ENCODE measurements around the gene NAPEPLD. TPM values are rescaled to one million over a fixed set of nuclear protein-coding genes. Genes with fewer than 3 reads are reported as not detected.

Gene NAPEPLD
- polyA plus RNA-seq, 1 donor = 47.3 TPM

DNA sequence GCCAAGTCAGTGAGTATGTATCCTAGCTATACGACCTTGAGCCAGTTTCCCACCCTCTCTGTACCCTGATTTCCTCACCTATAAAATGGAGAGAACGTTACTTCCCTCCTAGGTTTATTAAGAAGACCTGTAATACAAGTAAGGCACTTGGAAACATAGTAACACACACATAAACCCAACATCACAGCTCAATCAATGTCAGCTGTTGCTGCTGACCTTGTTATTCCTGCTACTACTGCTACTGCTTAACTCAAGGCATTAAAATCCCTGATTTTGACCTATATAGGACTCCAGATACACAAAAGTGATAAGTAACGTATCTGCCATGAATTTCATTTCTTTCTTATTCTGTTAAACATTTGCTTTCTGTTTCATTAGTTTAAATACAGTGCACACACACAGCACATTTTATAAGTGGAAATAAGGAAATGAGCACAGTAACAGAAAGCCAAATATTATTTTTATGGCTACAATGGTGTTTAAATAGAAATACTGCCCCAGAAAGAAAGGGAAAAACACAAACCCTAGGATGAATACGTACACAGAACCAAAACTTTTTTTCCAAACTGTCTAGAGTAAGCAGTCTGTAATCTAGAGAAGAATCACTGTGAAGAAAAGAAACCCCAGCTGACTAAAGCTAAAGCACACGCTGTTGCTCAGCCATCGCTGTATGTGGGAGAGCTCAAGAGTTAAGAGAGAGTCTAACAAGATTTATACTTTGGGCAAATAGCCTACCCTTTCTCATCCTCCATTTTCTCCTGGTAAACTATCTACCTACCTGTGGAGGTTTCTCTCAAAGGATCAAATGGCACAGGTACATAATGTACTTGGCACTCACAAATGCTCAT is 19.0 kb downstream of the NAPEPLD start:
- Histone ChIP-seq H3K4me3 (ENCODE audit: low read length) (no peak overlapping the region), H3K9me3 (ENCODE audit: control insufficient read depth, low read depth, low read length) (no peaks in the 10 kb centered on the region), H3K27ac (ENCODE audit: low read length) (peak overlapping the region; percentile 6), H3K36me3 (ENCODE audit: control insufficient read depth, insufficient read depth, low read length) (peaks cover 20% of the 10 kb centered on the region), H3K27me3 (ENCODE audit: control insufficient read depth, insufficient read depth, low read length) (no peaks in the 10 kb centered on the region), H3K4me1 (ENCODE audit: control insufficient read depth, insufficient read depth, low read length) (peaks cover 5% of the 10 kb centered on the region)
- WGBS (ENCODE audit: insufficient coverage, low lambda C conversion rate) = 14% methylated on average over 1 of the region's 6 CpGs
- no peak for DNase-seq

DNA sequence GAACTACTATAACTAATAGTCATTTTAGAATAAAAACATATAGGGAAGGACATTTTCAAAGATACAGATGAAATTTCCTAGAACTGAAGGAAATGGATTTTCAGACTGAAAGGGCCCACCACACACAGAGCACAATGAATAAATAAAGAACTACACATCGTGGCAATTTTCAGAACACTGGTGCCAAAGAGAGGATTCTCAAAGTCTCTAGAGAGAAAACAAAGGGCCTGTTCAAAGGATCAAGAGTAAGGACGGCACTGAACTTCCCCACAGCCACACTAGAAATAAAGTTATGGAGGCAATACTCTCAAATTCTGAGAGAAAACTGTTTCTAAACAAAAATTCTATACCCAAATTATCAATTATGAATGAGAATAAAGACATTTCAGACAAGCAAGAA is 21.9 kb downstream of the NAPEPLD start:
- no peak overlapping the region for H3K4me3 ChIP-seq (ENCODE audit: low read length)
- H3K4me1 ChIP-seq (ENCODE audit: control insufficient read depth, insufficient read depth, low read length) = peaks cover 5% of the 10 kb centered on the region
- no peak for DNase-seq
- WGBS (ENCODE audit: insufficient coverage, low lambda C conversion rate) = no CpG with 5 or more reads among the region's 2 CpGs
- H3K27me3 ChIP-seq (ENCODE audit: control insufficient read depth, insufficient read depth, low read length) = no peaks in the 10 kb centered on the region
- no peaks in the 10 kb centered on the region for H3K9me3 ChIP-seq (ENCODE audit: control insufficient read depth, low read depth, low read length)
- H3K27ac ChIP-seq (ENCODE audit: low read length) = no peak overlapping the region
- H3K36me3 ChIP-seq (ENCODE audit: control insufficient read depth, insufficient read depth, low read length) = peaks cover 40% of the 10 kb centered on the region

DNA sequence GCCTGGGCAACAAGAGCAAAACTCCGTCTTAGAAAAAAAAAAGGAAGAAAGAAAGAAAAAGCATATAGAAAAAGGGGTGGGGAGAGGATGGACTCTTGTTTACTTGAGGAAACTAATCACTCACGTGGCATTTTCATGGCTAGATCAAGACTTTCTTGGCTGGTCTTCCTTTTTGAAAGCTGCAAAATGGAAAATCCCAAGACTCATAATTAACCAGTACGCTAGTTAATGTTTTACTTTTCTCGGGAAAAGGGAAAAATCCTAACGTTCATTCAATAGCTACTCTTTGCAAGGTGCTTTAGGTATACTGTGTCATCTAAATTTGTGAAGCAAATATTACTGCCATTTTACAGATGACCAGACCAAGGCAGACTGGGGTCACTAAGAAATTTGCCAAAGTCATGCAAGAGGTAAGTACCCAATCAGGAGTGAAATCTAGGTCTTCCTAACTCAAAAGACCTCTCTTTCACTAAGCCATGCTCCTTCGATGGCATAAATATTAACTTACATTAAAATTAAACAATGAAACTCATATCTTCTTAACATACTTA is 24.4 kb downstream of the NAPEPLD start:
- Histone ChIP-seq H3K36me3 (ENCODE audit: control insufficient read depth, insufficient read depth, low read length) (peaks cover 59% of the 10 kb centered on the region), H3K27ac (ENCODE audit: low read length) (no peak overlapping the region), H3K4me3 (ENCODE audit: low read length) (no peak overlapping the region), H3K9me3 (ENCODE audit: control insufficient read depth, low read depth, low read length) (no peaks in the 10 kb centered on the region), H3K27me3 (ENCODE audit: control insufficient read depth, insufficient read depth, low read length) (no peaks in the 10 kb centered on the region), H3K4me1 (ENCODE audit: control insufficient read depth, insufficient read depth, low read length) (peaks cover 2% of the 10 kb centered on the region)
- DNase-seq = no peak
- 40% methylated on average over 2 of the region's 6 CpGs for WGBS (ENCODE audit: insufficient coverage, low lambda C conversion rate)

DNA sequence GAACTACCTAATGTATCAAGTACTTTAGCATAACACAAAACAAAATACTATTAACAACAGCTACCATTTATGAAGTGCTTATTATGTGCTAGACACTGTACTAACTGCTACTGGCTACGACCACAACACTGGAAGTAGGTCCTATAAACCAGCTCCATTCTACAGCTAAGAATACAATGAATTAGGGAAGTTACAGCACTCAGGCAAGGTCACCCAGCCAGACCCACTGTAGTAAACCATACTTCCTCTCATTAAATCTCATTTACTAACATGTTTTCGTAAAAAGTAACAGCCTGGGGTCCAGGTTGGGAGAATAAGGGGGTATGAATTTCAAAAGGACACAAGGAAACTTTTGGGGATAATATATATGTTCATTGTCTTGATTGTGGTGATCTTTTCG is 25.4 kb downstream of the NAPEPLD start:
- no peak for DNase-seq
- Histone ChIP-seq H3K27ac (ENCODE audit: low read length) (no peak overlapping the region), H3K27me3 (ENCODE audit: control insufficient read depth, insufficient read depth, low read length) (no peaks in the 10 kb centered on the region), H3K9me3 (ENCODE audit: control insufficient read depth, low read depth, low read length) (no peaks in the 10 kb centered on the region), H3K36me3 (ENCODE audit: control insufficient read depth, insufficient read depth, low read length) (peaks cover 64% of the 10 kb centered on the region), H3K4me3 (ENCODE audit: low read length) (no peak overlapping the region), H3K4me1 (ENCODE audit: control insufficient read depth, insufficient read depth, low read length) (no peaks in the 10 kb centered on the region)
- 100% methylated on average over 1 of the region's 3 CpGs for WGBS (ENCODE audit: insufficient coverage, low lambda C conversion rate)

DNA sequence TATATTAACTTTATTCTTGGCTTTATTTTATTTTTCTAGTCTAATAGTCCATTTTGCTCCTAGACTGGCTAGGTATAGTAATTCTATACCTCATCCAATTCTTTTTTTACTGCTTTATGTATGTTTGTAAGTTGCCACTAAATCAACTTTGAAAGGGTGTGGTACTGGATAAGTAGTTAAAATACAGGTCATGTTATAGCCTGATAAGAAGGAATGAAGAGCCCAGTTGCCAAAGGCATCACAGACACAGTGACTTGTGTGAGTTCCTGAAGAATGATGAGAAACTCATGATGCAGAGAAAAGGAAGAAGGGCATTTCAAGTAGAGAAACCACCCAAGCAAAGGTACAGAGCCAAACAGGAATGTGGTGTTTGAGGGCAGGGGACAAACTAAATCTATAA is 27.3 kb downstream of the NAPEPLD start:
- Histone ChIP-seq H3K4me1 (ENCODE audit: control insufficient read depth, insufficient read depth, low read length) (no peaks in the 10 kb centered on the region), H3K36me3 (ENCODE audit: control insufficient read depth, insufficient read depth, low read length) (peaks cover 52% of the 10 kb centered on the region), H3K9me3 (ENCODE audit: control insufficient read depth, low read depth, low read length) (no peaks in the 10 kb centered on the region), H3K27ac (ENCODE audit: low read length) (no peak overlapping the region), H3K4me3 (ENCODE audit: low read length) (no peak overlapping the region), H3K27me3 (ENCODE audit: control insufficient read depth, insufficient read depth, low read length) (no peaks in the 10 kb centered on the region)
- DNase-seq = no peak

DNA sequence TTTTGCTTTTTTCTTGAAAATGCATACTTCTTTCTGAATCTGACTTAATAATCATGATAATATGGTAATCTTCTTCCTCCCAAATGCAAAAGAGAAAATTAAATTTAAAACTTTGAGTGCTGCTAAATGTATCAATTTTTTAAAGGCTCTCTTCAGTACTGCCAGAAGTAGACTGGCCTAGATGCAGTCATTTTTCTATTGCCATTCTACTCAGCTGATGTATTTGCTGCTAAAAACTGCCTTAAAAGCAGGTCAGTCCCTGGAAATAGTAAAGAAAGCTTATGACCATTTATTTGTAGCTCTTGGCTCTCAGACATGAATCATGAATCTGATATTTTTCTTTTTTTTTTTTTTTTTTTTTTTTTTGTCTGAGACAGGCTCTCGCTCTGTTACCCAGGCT is 28.5 kb downstream of the NAPEPLD start:
- peaks cover 53% of the 10 kb centered on the region for H3K36me3 ChIP-seq (ENCODE audit: control insufficient read depth, insufficient read depth, low read length)
- H3K4me1 ChIP-seq (ENCODE audit: control insufficient read depth, insufficient read depth, low read length) = no peaks in the 10 kb centered on the region
- WGBS (ENCODE audit: insufficient coverage, low lambda C conversion rate) = no CpG with 5 or more reads among the region's 1 CpG

DNA sequence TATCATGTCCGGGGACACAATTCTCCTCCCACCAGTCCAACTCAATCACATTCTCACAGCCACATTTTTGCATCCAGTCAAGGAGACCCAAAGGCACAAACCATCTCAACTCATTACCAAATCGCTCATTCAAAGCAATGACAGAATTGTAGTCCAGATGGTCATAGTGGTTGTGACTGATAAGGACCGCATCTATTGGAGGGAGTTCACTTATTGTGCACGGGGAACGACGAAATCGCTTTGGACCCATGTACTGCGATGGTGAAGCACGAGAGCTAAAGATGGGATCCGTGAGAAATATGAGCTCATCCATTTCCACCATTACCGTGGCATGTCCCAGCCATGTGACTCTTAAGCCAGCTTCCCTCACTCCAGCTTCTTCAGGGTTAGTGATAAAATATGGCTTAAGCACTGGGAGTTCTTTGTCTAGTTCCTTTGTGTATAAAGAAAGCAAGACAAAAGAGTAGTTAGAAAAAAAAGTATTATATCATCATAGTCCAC is 29.1 kb downstream of the NAPEPLD start:
- no peaks in the 10 kb centered on the region for H3K27me3 ChIP-seq (ENCODE audit: control insufficient read depth, insufficient read depth, low read length)
- H3K36me3 ChIP-seq (ENCODE audit: control insufficient read depth, insufficient read depth, low read length) = peaks cover 57% of the 10 kb centered on the region
- no peak overlapping the region for H3K4me3 ChIP-seq (ENCODE audit: low read length)
- WGBS (ENCODE audit: insufficient coverage, low lambda C conversion rate) = no CpG with 5 or more reads among the region's 11 CpGs
- H3K4me1 ChIP-seq (ENCODE audit: control insufficient read depth, insufficient read depth, low read length) = no peaks in the 10 kb centered on the region
- H3K9me3 ChIP-seq (ENCODE audit: control insufficient read depth, low read depth, low read length) = no peaks in the 10 kb centered on the region
- H3K27ac ChIP-seq (ENCODE audit: low read length) = no peak overlapping the region
- DNase-seq = no peak

More for the DNA sequence above, 28.5 kb downstream of the NAPEPLD start:
- Histone ChIP-seq H3K4me3 (ENCODE audit: low read length) (no peak overlapping the region), H3K9me3 (ENCODE audit: control insufficient read depth, low read depth, low read length) (no peaks in the 10 kb centered on the region), H3K27ac (ENCODE audit: low read length) (no peak overlapping the region), H3K27me3 (ENCODE audit: control insufficient read depth, insufficient read depth, low read length) (no peaks in the 10 kb centered on the region)
- no peak for DNase-seq

DNA sequence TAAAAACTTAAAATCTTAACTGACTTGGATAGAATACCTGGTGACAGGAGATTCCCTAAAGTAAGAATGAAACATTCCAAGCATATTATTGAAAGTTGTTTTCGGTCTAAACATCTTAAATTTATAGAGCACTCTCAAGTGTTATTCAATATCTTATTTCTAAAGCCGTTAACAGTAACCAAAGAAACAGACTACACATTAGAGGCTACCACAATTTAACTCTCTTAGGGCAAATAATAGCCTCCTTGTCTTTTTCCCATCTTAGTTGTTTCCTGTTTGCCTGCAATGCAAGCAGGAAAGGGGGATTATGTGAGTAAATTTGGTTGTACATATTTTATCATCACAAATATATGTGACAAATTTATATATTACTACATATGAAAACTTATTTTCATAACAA is 31.4 kb downstream of the NAPEPLD start:
- no peaks in the 10 kb centered on the region for H3K4me1 ChIP-seq (ENCODE audit: control insufficient read depth, insufficient read depth, low read length)
- H3K27me3 ChIP-seq (ENCODE audit: control insufficient read depth, insufficient read depth, low read length) = no peaks in the 10 kb centered on the region
- 93% methylated on average over 2 of the region's 2 CpGs for WGBS (ENCODE audit: insufficient coverage, low lambda C conversion rate)
- no peak overlapping the region for H3K4me3 ChIP-seq (ENCODE audit: low read length)
- no peaks in the 10 kb centered on the region for H3K9me3 ChIP-seq (ENCODE audit: control insufficient read depth, low read depth, low read length)
- DNase-seq = no peak
- H3K36me3 ChIP-seq (ENCODE audit: control insufficient read depth, insufficient read depth, low read length) = peaks cover 52% of the 10 kb centered on the region
- H3K27ac ChIP-seq (ENCODE audit: low read length) = no peak overlapping the region

DNA sequence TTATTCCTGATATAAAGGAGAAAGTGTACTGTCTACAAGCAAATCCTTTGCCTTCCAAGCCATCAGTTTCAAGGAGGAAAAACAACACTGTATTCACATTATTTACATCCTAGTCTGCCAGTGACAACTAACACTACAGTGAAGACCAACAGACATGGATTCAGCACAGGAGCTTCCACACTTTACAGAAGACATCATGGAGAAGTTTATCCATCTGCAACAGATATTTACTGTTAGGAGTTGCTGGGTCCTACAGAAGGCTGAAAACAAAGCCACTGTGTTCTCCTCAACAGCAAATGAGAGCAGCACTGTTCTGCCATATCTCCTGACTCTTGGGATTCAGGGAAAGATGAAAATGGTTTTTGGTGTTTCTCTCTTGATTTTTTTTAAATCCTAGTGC is 31.9 kb downstream of the NAPEPLD start:
- no peaks in the 10 kb centered on the region for H3K27me3 ChIP-seq (ENCODE audit: control insufficient read depth, insufficient read depth, low read length)
- no peaks in the 10 kb centered on the region for H3K9me3 ChIP-seq (ENCODE audit: control insufficient read depth, low read depth, low read length)
- no peaks in the 10 kb centered on the region for H3K4me1 ChIP-seq (ENCODE audit: control insufficient read depth, insufficient read depth, low read length)
- H3K27ac ChIP-seq (ENCODE audit: low read length) = no peak overlapping the region
- no peak overlapping the region for H3K4me3 ChIP-seq (ENCODE audit: low read length)
- peaks cover 50% of the 10 kb centered on the region for H3K36me3 ChIP-seq (ENCODE audit: control insufficient read depth, insufficient read depth, low read length)
- DNase-seq = no peak

DNA sequence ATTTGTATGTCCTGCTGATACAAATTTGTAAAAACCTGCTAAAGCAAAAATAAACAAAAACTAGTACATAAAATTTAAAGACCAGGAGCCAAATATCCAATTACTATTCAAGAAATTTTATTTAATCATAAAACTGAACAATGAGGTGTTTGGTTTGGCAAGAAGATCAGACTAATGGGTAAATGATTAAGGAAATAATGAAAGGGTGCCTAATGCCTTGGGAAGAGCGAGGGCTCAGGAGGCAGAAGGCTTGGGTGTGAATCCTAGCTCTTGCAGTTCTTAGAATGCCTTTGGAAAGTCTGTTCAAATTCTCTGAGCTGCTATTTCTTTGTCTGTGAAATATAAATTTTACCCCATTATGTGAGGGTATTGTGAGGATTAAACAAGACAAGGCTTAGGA is 32.4 kb downstream of the NAPEPLD start:
- Histone ChIP-seq H3K4me1 (ENCODE audit: control insufficient read depth, insufficient read depth, low read length) (no peaks in the 10 kb centered on the region), H3K4me3 (ENCODE audit: low read length) (no peak overlapping the region), H3K27me3 (ENCODE audit: control insufficient read depth, insufficient read depth, low read length) (no peaks in the 10 kb centered on the region), H3K9me3 (ENCODE audit: control insufficient read depth, low read depth, low read length) (no peaks in the 10 kb centered on the region), H3K27ac (ENCODE audit: low read length) (no peak overlapping the region), H3K36me3 (ENCODE audit: control insufficient read depth, insufficient read depth, low read length) (peaks cover 47% of the 10 kb centered on the region)
- no peak for DNase-seq
- WGBS (ENCODE audit: insufficient coverage, low lambda C conversion rate) = no CpG with 5 or more reads among the region's 1 CpG

DNA sequence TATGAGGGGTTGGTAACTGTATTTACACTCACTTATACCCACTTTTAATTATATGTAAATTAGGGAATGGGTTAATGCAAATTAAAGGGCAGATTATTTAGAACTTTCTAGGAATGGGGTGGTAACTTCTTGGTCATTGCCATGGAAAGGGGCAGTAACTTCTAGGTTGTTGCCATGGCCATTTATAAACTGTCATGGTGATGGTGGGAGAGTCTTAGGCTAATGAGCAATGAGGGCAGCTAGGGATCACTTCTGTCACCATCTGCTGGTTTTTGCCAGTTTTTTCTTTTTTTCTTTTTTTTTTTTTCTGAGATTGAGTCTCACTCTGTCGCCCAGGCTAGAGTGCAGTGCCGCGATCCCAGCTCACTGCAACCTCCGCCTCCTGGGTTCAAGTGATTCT is 33.1 kb downstream of the NAPEPLD start:
- peaks cover 40% of the 10 kb centered on the region for H3K36me3 ChIP-seq (ENCODE audit: control insufficient read depth, insufficient read depth, low read length)
- 83% methylated on average over 1 of the region's 4 CpGs for WGBS (ENCODE audit: insufficient coverage, low lambda C conversion rate)

More for the DNA sequence above, 33.1 kb downstream of the NAPEPLD start:
- DNase-seq = no peak
- Histone ChIP-seq H3K27ac (ENCODE audit: low read length) (no peak overlapping the region), H3K27me3 (ENCODE audit: control insufficient read depth, insufficient read depth, low read length) (no peaks in the 10 kb centered on the region), H3K9me3 (ENCODE audit: control insufficient read depth, low read depth, low read length) (no peaks in the 10 kb centered on the region), H3K4me3 (ENCODE audit: low read length) (no peak overlapping the region), H3K4me1 (ENCODE audit: control insufficient read depth, insufficient read depth, low read length) (no peaks in the 10 kb centered on the region)

All from large intestine (tissue), 3 donors.